Naive B cell (primary cell): Measurements from ENCODE around the gene TIGD3. TPM values are rescaled to one million over a fixed set of nuclear protein-coding genes. Genes with fewer than 3 reads are reported as not detected.
A peak's percentile ranks its signal among the peaks of the same experiment; 100 is the strongest.
"Not testable (repeated sequence)": the region's sequence is repeated elsewhere in the genome, so short reads cannot be mapped to it uniquely, and the experiment has no call there.

Source experiments
- ATAC-seq, 2 donors: fragments of 150-1000 bp; cut with Tn5 transposase; 2 replicates each; pipeline ENCODE4 v1.10.0; 2021; ENCODE audit warnings: low read depth in 2 of 2, mild to moderate bottlenecking in 2 of 2, moderate library complexity in 2 of 2
- DNase-seq: peaks from one replicate; pipeline ENCODE4 v3.0.0; 2022
- H3K27ac Mint-ChIP-seq, 6 donors: one replicate each; pipeline ENCODE4 v1.8.0; 2020 to 2022; ENCODE audit warnings: mild to moderate bottlenecking in 6 of 6, mixed read lengths in 6 of 6, moderate library complexity in 5 of 6, inconsistent platforms in 2 of 6
- H3K27me3 Mint-ChIP-seq, 3 donors: one replicate each; pipeline ENCODE4 v1.8.0; 2021 to 2022; ENCODE audit warnings: mixed read lengths in 3 of 3, mild to moderate bottlenecking in 1 of 3
- H3K36me3 Mint-ChIP-seq, 2 donors: one replicate each; pipeline ENCODE4 v1.8.0; 2020 to 2022; ENCODE audit warnings: mixed read lengths in 2 of 2, inconsistent platforms in 1 of 2, mild to moderate bottlenecking in 1 of 2
- H3K4me1 Mint-ChIP-seq, 3 donors: one replicate each; pipeline ENCODE4 v1.8.0; 2020 to 2022; ENCODE audit warnings: mixed read lengths in 3 of 3, inconsistent platforms in 1 of 3, mild to moderate bottlenecking in 1 of 3, moderate library complexity in 1 of 3
- H3K4me3 Mint-ChIP-seq, 8 donors: one replicate each; pipeline ENCODE4 v1.8.0; 2020 to 2022; ENCODE audit warnings: mild to moderate bottlenecking in 8 of 8, mixed read lengths in 8 of 8, moderate library complexity in 8 of 8, inconsistent platforms in 2 of 8
- H3K9me3 Mint-ChIP-seq, 7 donors: one replicate each; pipeline ENCODE4 v1.8.0; 2020 to 2022; ENCODE audit warnings: mixed read lengths in 7 of 7, mild to moderate bottlenecking in 5 of 7, inconsistent platforms in 2 of 7, moderate library complexity in 1 of 7
- polyA plus RNA-seq, 6 donors: library from polyadenylated mRNA; unstranded; fragments of 300-500 nt; fragmentation: Illumina TruSeq; gene quantifications; one replicate each; pipeline ENCODE4 v1.2.3, GENCODE V29; 2021; ENCODE audit warnings: low read depth in 6 of 6

Gene TIGD3
- polyA plus RNA-seq, 6 donors from 2014 or later = 1.5 to 3.3 (median 1.8) TPM

DNA sequence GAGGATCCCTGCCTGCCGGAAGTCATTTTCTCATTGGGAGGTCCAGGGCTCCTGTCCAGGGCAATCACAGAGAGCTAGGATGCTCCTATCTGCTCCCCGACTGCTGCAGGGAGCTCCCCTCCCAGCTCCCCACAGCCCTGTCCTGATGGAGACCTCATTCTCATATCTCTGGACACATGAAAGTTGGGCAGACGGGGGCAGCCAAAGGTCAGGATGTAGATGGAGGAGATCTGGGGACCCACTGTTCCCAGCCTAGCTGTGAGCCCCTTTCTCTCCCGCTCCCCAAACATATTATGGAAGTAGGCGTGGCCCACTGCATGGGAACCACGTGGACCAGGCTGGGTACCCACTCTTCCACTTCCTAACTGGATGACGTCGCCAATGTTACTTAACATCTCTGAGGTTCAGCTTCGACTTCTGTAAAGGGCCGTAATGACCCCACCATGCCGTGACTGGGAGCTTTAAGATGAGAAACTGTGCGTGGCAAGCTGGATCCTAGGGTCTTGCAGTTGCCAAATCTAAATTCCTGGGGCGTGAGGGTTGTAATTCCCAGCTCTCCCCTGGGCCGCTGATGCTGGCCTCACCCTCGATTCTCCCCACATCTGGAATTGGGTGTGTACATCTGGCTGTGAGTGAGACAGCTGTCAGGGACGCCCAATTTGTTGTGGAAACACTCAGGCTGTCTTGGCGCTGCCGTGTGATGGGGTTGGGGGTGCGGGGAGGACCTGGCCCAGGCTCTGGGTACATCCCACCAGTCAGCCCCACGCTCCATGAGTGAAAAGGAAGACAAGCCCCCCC, 38.1 kb upstream of the TIGD3 start:
- no peaks in the 10 kb centered on the region for H3K9me3 Mint-ChIP-seq
- H3K36me3 Mint-ChIP-seq = no peaks in the 10 kb centered on the region
- H3K27me3 Mint-ChIP-seq = peaks cover 0 to 10% (median 9%) of the 10 kb centered on the region in 3 donors
- H3K4me3 Mint-ChIP-seq = peak overlapping the region; percentile 28 to 85 (median 78)
- peak overlapping the region in 1 of 6 donors; percentile 56 for H3K27ac Mint-ChIP-seq
- ATAC-seq (no peak), DNase-seq (no peak)
- peaks cover 10 to 20% (median 12%) of the 10 kb centered on the region in 3 donors for H3K4me1 Mint-ChIP-seq

DNA sequence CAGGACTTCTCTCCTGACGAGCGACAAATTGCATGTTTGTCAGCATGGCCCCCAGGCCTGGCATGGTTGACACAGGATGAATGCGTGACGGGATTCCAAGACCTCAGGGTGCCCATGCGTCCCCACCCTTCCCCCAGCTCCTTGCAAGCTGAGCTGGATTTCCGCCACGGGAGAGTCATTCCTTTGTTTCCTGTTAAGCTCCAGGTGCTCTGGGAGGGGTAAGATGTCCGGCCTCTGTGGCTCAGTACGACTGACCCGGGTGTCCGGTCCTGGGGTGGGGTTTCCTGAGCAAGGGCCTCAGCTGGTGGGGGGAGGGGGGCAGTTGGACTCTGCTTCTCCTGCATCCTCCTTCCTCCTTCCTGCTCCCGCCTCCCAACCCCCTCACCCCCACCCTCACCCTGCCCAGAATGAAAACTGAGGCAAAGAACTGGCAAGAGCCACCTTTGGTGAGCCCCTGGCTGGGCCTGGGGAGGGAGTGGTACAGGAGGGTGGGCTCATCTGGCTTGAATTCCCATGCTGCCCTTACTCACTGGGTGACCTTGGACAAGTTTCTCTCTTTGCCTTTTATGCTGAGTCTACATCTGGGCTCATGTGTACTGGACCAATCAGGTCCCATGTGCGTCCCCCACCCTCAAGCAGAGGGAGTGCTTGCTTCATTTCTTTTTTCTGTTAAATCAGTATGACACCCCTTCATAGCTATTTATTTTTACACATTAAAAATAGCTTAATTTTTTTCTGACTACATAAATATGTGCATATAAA, 37.3 kb upstream of the TIGD3 start:
- ATAC-seq (no peak), DNase-seq (no peak)
- Mint-ChIP-seq H3K36me3 (no peaks in the 10 kb centered on the region), H3K4me3 (peak overlapping the region in 3 of 8 donors; percentile 28 to 63 (median 47)), H3K9me3 (no peaks in the 10 kb centered on the region), H3K4me1 (peaks cover 10 to 20% (median 12%) of the 10 kb centered on the region in 3 donors), H3K27ac (no peak overlapping the region), H3K27me3 (peaks cover 0 to 16% (median 9%) of the 10 kb centered on the region in 3 donors)

DNA sequence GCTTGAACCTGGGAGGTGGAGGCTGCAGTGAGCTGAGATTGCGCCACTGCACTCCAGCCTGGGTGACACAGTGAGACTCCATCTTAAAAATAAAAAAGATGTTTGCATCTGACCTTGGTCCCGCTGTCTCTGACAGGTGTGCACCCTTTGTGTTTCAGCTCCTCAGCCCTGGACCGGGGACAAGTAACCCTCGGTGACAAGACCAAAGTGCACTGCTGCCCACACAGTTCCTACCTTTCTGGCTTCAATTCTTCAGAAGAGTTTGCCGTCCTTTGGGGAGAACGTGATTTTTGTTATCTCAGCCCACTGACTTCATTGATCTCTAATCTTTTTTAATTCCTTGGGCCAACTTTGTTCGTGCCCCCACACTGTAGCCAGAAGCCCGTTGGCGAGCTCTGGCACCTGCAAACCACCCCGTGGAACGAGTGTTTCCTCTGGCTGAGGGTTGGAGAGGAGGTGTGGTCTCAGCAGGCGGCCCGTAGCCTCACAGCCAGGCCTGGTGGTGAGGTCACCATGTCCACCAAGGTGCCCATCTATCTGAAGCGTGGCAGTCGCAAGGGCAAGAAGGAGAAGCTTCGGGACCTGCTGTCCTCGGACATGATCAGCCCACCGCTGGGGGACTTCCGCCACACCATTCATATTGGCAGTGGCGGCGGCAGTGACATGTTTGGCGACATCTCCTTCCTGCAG, 34.0 kb upstream of the TIGD3 start:
- Mint-ChIP-seq H3K27me3 (peaks cover 0 to 12% (median 3%) of the 10 kb centered on the region in 3 donors), H3K27ac (no peak overlapping the region), H3K4me1 (peaks cover 3 to 8% (median 5%) of the 10 kb centered on the region in 3 donors), H3K9me3 (no peaks in the 10 kb centered on the region), H3K36me3 (no peaks in the 10 kb centered on the region), H3K4me3 (no peak overlapping the region)
- ATAC-seq (no peak), DNase-seq (no peak)

DNA sequence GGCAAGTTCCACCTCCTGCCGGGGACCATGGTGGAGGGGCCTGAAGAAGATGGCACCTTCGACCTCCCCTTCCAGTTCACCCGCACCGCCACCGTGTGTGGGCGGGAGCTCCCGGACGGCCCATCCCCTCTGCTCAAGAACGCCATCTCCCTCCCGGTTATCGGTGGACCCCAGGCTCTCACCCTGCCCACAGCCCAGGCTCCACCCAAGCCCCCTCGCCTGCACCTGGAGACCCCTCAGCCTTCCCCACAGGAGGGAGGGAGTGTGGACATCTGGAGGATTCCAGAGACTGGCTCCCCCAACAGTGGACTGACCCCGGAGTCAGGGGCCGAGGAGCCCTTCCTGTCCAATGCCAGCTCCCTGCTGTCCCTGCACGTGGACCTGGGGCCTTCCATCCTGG, 33.5 kb upstream of the TIGD3 start:
- no peak overlapping the region for H3K4me3 Mint-ChIP-seq
- H3K27ac Mint-ChIP-seq = peak overlapping the region in 1 of 6 donors; percentile 69
- H3K27me3 Mint-ChIP-seq = peaks cover 0 to 12% (median 3%) of the 10 kb centered on the region in 3 donors
- DNase-seq (no peak), ATAC-seq (no peak)
- no peaks in the 10 kb centered on the region for H3K36me3 Mint-ChIP-seq
- peaks cover 0 to 2% (median under 1%) of the 10 kb centered on the region in 3 donors for H3K4me1 Mint-ChIP-seq
- no peaks in the 10 kb centered on the region for H3K9me3 Mint-ChIP-seq

DNA sequence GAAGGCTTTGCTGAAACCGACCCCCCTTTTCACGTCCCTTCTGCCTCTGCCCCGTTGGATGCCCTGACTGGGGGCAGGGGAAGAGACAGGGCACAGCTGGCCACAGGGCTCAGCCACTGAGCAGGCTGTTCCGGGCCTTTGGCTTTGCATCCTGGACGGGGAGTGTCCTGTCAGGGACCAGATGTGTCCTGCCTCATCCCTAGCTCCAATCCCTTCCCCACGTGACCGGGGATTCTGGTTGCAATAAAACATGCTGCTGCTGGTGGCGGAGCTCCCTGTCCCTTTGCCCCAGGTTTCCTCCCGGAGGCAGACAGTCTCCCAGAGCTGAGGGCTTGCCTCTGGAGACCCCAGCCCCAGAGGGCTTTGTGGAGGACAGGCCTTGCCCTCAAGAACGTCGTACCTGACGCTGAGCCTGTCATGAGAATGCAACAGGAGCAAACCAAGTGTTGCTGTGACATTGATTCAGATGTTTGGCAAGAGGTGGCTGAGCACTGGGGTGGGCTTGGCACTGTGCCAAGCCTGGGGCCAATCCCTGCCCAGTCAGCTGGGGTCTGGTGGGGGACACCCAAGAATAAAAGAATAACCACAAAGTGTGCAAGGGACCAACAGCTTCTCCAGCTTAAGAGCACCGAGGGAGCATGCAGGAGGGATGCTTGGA, 32.6 kb upstream of the TIGD3 start:
- H3K9me3 Mint-ChIP-seq = no peaks in the 10 kb centered on the region

DNA sequence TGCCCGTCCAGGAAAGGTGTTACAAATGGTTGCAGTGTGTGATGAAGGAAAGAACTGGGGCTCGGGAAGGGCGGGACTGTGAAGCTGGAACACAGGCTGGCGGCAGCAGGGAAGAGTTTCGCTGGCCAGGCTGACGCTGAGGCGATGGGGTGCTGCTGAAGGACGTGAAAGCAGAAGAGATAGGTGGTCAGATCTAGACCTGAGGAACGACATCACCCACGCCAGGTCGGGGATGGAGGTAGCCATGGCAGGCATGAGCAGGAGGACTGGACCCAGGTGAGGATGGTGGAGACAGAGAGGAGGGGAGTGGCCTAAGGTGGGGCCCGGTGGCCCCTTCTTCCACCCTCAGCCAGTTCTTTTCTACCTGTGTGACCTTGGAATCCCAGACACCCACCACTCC, 30.7 kb upstream of the TIGD3 start:
- H3K27me3 Mint-ChIP-seq = peaks cover 0 to 12% (median 3%) of the 10 kb centered on the region in 3 donors
- H3K4me1 Mint-ChIP-seq = peaks cover 0 to 8% (median 4%) of the 10 kb centered on the region in 3 donors
- no peak overlapping the region for H3K4me3 Mint-ChIP-seq
- no peaks in the 10 kb centered on the region for H3K9me3 Mint-ChIP-seq
- no peaks in the 10 kb centered on the region for H3K36me3 Mint-ChIP-seq
- DNase-seq (no peak), ATAC-seq (no peak)
- H3K27ac Mint-ChIP-seq = peak overlapping the region in 1 of 6 donors; percentile 70

More for the DNA sequence above, 32.6 kb upstream of the TIGD3 start:
- Mint-ChIP-seq H3K4me1 (no peaks in the 10 kb centered on the region), H3K4me3 (no peak overlapping the region), H3K27ac (no peak overlapping the region), H3K36me3 (no peaks in the 10 kb centered on the region), H3K27me3 (peaks cover 0 to 12% (median 3%) of the 10 kb centered on the region in 3 donors)
- ATAC-seq (no peak), DNase-seq (no peak)

DNA sequence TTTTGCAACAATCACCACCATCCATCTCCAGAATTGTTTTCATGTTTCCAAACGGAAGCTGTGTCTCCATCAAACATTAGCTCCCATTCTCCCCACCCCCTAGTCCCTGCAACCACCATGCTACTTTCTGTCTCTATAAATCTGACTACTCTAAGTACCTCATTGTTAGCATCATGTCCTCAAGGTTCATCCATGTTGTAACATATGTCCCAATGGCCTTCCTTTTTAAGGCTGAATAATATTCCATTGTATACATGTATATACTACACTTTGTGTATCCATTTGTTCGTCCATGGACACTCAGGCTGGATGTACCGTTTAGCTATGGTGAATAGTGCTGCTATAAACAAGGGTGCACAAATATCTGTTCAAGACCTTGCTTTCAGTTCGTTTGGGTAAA, 29.1 kb upstream of the TIGD3 start:
- H3K9me3 Mint-ChIP-seq = no peaks in the 10 kb centered on the region
- H3K4me3 Mint-ChIP-seq = peak overlapping the region in 1 of 8 donors; percentile 2
- ATAC-seq = no peak
- H3K27ac Mint-ChIP-seq = peak overlapping the region in 1 of 6 donors; percentile 14
- H3K27me3 Mint-ChIP-seq = peaks cover 0 to 12% (median 3%) of the 10 kb centered on the region in 3 donors
- H3K36me3 Mint-ChIP-seq = no peaks in the 10 kb centered on the region
- peaks cover 10 to 24% (median 12%) of the 10 kb centered on the region in 3 donors for H3K4me1 Mint-ChIP-seq
- DNase-seq = no peak

DNA sequence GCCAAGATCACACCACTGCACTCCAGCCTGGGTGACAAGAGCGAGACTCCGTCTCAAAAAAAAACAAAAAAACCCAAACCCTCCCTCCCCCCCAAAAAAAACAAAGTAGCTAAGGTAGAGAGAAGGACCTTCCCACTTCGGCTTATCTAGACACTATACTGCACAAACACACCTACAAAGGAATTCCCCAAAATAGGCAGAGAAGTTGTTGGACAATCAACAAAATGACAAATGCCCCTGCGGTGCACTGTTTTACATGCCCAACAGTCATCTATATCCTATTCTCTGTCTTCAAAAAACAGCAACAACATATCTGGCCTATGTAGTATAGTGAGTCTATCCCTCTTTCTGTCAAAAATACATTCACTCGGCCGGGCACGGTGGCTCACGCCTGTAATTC, 27.5 kb upstream of the TIGD3 start:
- no peak overlapping the region for H3K27ac Mint-ChIP-seq
- no peaks in the 10 kb centered on the region for H3K9me3 Mint-ChIP-seq
- peaks cover 0 to 6% (median 3%) of the 10 kb centered on the region in 3 donors for H3K27me3 Mint-ChIP-seq
- DNase-seq (no peak), ATAC-seq (no peak)
- H3K4me3 Mint-ChIP-seq = peak overlapping the region in 1 of 8 donors; percentile 52
- peaks cover 10 to 25% (median 13%) of the 10 kb centered on the region in 3 donors for H3K4me1 Mint-ChIP-seq
- H3K36me3 Mint-ChIP-seq = no peaks in the 10 kb centered on the region

DNA sequence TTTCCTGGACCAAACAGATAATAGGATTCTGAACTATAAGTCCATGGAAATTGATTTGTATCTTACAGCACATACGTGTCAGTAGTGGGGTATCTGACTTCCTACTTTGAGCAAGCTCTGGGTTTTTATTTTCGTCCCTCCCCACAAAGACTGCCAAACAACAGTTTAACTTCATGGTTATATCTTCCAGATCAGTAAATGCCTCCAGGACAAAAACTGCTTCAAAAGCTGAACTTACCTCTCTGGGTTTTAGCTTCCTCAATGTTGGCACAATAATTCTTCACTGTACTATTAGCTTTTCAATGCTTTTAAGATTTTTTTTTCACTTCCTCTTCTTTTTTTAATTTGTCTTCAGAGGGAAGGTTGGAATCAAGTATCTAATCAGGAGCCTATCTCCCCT, 25.1 kb upstream of the TIGD3 start:
- Mint-ChIP-seq H3K4me1 (peaks cover 17 to 33% (median 21%) of the 10 kb centered on the region in 3 donors), H3K9me3 (no peaks in the 10 kb centered on the region), H3K27ac (peak overlapping the region; percentile 76 to 96 (median 88)), H3K27me3 (no peaks in the 10 kb centered on the region), H3K36me3 (no peaks in the 10 kb centered on the region), H3K4me3 (peak overlapping the region; percentile 66 to 91 (median 80))
- ATAC-seq (peak; percentile 42), DNase-seq (no peak)

DNA sequence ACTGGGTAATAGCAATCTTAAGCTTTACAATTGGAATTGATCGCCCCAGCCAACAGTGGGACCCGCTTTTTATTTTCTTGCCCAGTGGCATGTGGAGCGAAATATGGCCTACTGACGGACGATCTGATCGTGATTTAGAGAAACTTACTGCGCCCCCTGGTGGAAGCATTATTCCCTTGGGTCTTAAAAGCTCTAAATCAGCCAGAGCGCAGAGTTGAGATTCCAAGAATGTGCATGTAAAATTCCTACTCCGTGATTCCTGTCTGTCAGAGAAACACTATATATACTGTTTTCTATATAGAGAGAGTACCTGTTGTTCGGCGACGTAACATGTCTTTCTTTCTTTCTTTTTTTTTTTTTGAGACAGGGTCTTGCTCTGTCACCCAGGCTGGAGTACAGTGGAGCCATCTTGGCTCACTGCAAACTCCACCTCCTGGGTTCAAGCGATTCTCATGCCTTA, 24.6 kb upstream of the TIGD3 start:
- Mint-ChIP-seq H3K4me1 (peaks cover 22 to 38% (median 26%) of the 10 kb centered on the region in 3 donors), H3K36me3 (no peaks in the 10 kb centered on the region), H3K9me3 (no peaks in the 10 kb centered on the region), H3K27me3 (no peaks in the 10 kb centered on the region), H3K27ac (peak overlapping the region; percentile 76 to 96 (median 88)), H3K4me3 (peak overlapping the region; percentile 66 to 91 (median 80))
- ATAC-seq = peak; percentile 56 to 57
- peak; percentile 86 for DNase-seq

DNA sequence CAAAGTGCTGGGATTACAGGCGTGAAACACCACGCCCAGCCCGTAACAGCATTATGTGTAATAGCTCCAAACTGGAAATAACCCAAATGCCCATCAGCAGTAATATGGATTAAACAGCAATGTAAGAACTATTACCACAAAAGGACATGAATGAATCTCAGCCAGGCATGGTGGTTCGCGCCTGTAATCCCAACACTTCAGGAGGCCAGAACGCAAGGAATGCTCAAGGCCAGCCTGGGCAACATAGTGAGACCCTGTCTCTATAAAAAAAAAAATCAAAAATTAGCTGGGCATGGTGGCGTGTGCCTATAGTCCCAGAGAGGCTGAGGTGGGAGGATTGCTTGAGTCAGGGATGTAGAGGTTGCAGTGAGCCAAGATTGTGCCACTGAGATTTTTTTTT, 24.0 kb upstream of the TIGD3 start:
- DNase-seq (no peak), ATAC-seq (no peak)
- Mint-ChIP-seq H3K36me3 (no peaks in the 10 kb centered on the region), H3K27me3 (no peaks in the 10 kb centered on the region), H3K9me3 (no peaks in the 10 kb centered on the region), H3K27ac (no peak overlapping the region), H3K4me3 (peak overlapping the region in 3 of 8 donors; percentile 66 to 82 (median 78)), H3K4me1 (peaks cover 27 to 44% (median 32%) of the 10 kb centered on the region in 3 donors)

DNA sequence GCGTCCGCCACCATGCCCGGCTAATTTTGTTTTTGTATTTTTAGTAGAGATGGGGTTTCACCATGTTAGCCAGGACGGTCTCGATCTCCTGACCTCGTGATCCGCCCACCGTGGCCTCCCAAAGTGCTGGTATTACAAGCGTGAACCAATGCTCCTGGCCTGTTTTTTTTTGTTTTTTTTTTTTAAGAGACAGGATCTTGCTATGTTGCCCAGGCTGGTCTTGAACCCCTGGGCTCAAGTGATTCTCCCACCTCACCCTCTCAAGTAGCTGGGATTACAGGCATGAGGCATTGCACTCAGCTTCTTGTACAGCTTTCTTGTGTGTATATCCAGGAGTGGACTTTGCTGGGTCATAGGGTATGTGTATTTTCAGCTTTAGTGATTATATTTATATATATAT, 22.0 kb upstream of the TIGD3 start:
- not testable (repeated sequence) for H3K9me3 Mint-ChIP-seq, DNase-seq, H3K27ac Mint-ChIP-seq, H3K27me3 Mint-ChIP-seq, H3K36me3 Mint-ChIP-seq, ATAC-seq
- Mint-ChIP-seq H3K4me1 (peaks cover 28 to 52% (median 36%) of the 10 kb centered on the region in 3 donors), H3K4me3 (peak overlapping the region in 4 of 8 donors; percentile 3 to 47 (median 28))
